ENCODE data around the gene C1orf167. TPM values are rescaled to one million over a fixed set of nuclear protein-coding genes. Genes with fewer than 3 reads are reported as not detected.
A peak's percentile ranks its signal among the peaks of the same experiment; 100 is the strongest.

The C1orf167 gene
- polyA plus RNA-seq (2012; ENCODE audit: low read depth, missing spikeins) = 0.86 TPM

- no peak for TF ChIP-seq POU2F2 (IDR thresholded peaks at IDR 0.05; ENCODE audit: low read depth, low read length)
- FAIRE-seq (no peak), DNase-seq (ENCODE audit: insufficient read length, low spot score) (no peak)
Observed at GRCh38 chr1:11761988-11762406, at the start of gene C1orf167. C1orf167 (plus strand) TSS chr1:11762193; CDS start chr1:11764401, 2,208 bp downstream.

GRCh38 chr1:11712285-11712684 lies 49.7 kb upstream of the C1orf167 start:
- no peak for DNase-seq (ENCODE audit: insufficient read length, low spot score)
- FAIRE-seq = no peak
- TF ChIP-seq TAF1 (IDR thresholded peaks at IDR 0.05; ENCODE audit: low read depth, low read length) = no peak
- no peak for TF ChIP-seq PAX5 (IDR thresholded peaks at IDR 0.05; ENCODE audit: insufficient read depth, low read length, severe bottlenecking)
- TF ChIP-seq POLR2AphosphoS5 (IDR thresholded peaks at IDR 0.05; ENCODE audit: low read depth, low read length) = no peak
- no peak for TF ChIP-seq POU2F2 (IDR thresholded peaks at IDR 0.05; ENCODE audit: low read depth, low read length)
- no peak for TF ChIP-seq POLR2A (IDR thresholded peaks at IDR 0.05; ENCODE audit: low read depth, low read length)
- TF ChIP-seq SPI1 (IDR thresholded peaks at IDR 0.05; ENCODE audit: low read depth, low read length) = no peak

GRCh38 chr1:11713095-11713494 lies 48.9 kb upstream of the C1orf167 start:
- no peak for TF ChIP-seq POLR2AphosphoS5 (IDR thresholded peaks at IDR 0.05; ENCODE audit: low read depth, low read length)
- TF ChIP-seq SPI1 (IDR thresholded peaks at IDR 0.05; ENCODE audit: low read depth, low read length) = no peak
- TF ChIP-seq POLR2A (IDR thresholded peaks at IDR 0.05; ENCODE audit: low read depth, low read length) = no peak
- TF ChIP-seq POU2F2 (IDR thresholded peaks at IDR 0.05; ENCODE audit: low read depth, low read length) = no peak
- TF ChIP-seq PAX5 (IDR thresholded peaks at IDR 0.05; ENCODE audit: insufficient read depth, low read length, severe bottlenecking) = no peak
- TF ChIP-seq TAF1 (IDR thresholded peaks at IDR 0.05; ENCODE audit: low read depth, low read length) = no peak
- no peak for FAIRE-seq
- DNase-seq (ENCODE audit: insufficient read length, low spot score) = no peak

GRCh38 chr1:11714831-11715575 lies 47.0 kb upstream of the C1orf167 start:
- DNase-seq (ENCODE audit: insufficient read length, low spot score) (no peak), FAIRE-seq (no peak)
- TF ChIP-seq POLR2AphosphoS5 (IDR thresholded peaks at IDR 0.05; ENCODE audit: low read depth, low read length) (no peak), SPI1 (IDR thresholded peaks at IDR 0.05; ENCODE audit: low read depth, low read length) (no peak), POU2F2 (IDR thresholded peaks at IDR 0.05; ENCODE audit: low read depth, low read length) (no peak), PAX5 (IDR thresholded peaks at IDR 0.05; ENCODE audit: insufficient read depth, low read length, severe bottlenecking) (no peak), POLR2A (IDR thresholded peaks at IDR 0.05; ENCODE audit: low read depth, low read length) (no peak), TAF1 (IDR thresholded peaks at IDR 0.05; ENCODE audit: low read depth, low read length) (no peak)

- FAIRE-seq = peak; percentile 94
Observed at GRCh38 chr1:11719313-11720032, 42.5 kb upstream of the C1orf167 start.

GRCh38 chr1:11720033-11720376 lies 42.0 kb upstream of the C1orf167 start:
- no peak for FAIRE-seq
- no peak for DNase-seq (ENCODE audit: insufficient read length, low spot score)
- no peak for TF ChIP-seq POLR2A (IDR thresholded peaks at IDR 0.05; ENCODE audit: low read depth, low read length)
- TF ChIP-seq SPI1 (IDR thresholded peaks at IDR 0.05; ENCODE audit: low read depth, low read length) = no peak
- no peak for TF ChIP-seq PAX5 (IDR thresholded peaks at IDR 0.05; ENCODE audit: insufficient read depth, low read length, severe bottlenecking)
- no peak for TF ChIP-seq POLR2AphosphoS5 (IDR thresholded peaks at IDR 0.05; ENCODE audit: low read depth, low read length)
- no peak for TF ChIP-seq TAF1 (IDR thresholded peaks at IDR 0.05; ENCODE audit: low read depth, low read length)
- TF ChIP-seq POU2F2 (IDR thresholded peaks at IDR 0.05; ENCODE audit: low read depth, low read length) = no peak

More at GRCh38 chr1:11719313-11720032, 42.5 kb upstream of the C1orf167 start:
- TF ChIP-seq POLR2AphosphoS5 (IDR thresholded peaks at IDR 0.05; ENCODE audit: low read depth, low read length) (no peak), SPI1 (IDR thresholded peaks at IDR 0.05; ENCODE audit: low read depth, low read length) (no peak), TAF1 (IDR thresholded peaks at IDR 0.05; ENCODE audit: low read depth, low read length) (peak; percentile 27; the same call in 1 of the 2 replicates)
- peak; percentile 68 for DNase-seq (ENCODE audit: insufficient read length, low spot score)

- no peak for DNase-seq (ENCODE audit: insufficient read length, low spot score)
- no peak for FAIRE-seq
- no peak for TF ChIP-seq SPI1 (IDR thresholded peaks at IDR 0.05; ENCODE audit: low read depth, low read length)
- TF ChIP-seq POU2F2 (IDR thresholded peaks at IDR 0.05; ENCODE audit: low read depth, low read length) = no peak
- no peak for TF ChIP-seq PAX5 (IDR thresholded peaks at IDR 0.05; ENCODE audit: insufficient read depth, low read length, severe bottlenecking)
- TF ChIP-seq POLR2A (IDR thresholded peaks at IDR 0.05; ENCODE audit: low read depth, low read length) = no peak
- TF ChIP-seq TAF1 (IDR thresholded peaks at IDR 0.05; ENCODE audit: low read depth, low read length) = no peak
- no peak for TF ChIP-seq POLR2AphosphoS5 (IDR thresholded peaks at IDR 0.05; ENCODE audit: low read depth, low read length)
Observed at GRCh38 chr1:11720525-11720924, 41.5 kb upstream of the C1orf167 start.

GRCh38 chr1:11721311-11721710 lies 40.7 kb upstream of the C1orf167 start:
- DNase-seq (ENCODE audit: insufficient read length, low spot score) = no peak
- TF ChIP-seq POLR2AphosphoS5 (IDR thresholded peaks at IDR 0.05; ENCODE audit: low read depth, low read length) (no peak), PAX5 (IDR thresholded peaks at IDR 0.05; ENCODE audit: insufficient read depth, low read length, severe bottlenecking) (no peak), POU2F2 (IDR thresholded peaks at IDR 0.05; ENCODE audit: low read depth, low read length) (no peak), POLR2A (IDR thresholded peaks at IDR 0.05; ENCODE audit: low read depth, low read length) (no peak), SPI1 (IDR thresholded peaks at IDR 0.05; ENCODE audit: low read depth, low read length) (no peak), TAF1 (IDR thresholded peaks at IDR 0.05; ENCODE audit: low read depth, low read length) (no peak)
- FAIRE-seq = no peak

- TF ChIP-seq POLR2AphosphoS5 (IDR thresholded peaks at IDR 0.05; ENCODE audit: low read depth, low read length) = no peak
- no peak for TF ChIP-seq POLR2A (IDR thresholded peaks at IDR 0.05; ENCODE audit: low read depth, low read length)
- no peak for TF ChIP-seq SPI1 (IDR thresholded peaks at IDR 0.05; ENCODE audit: low read depth, low read length)
- TF ChIP-seq POU2F2 (IDR thresholded peaks at IDR 0.05; ENCODE audit: low read depth, low read length) = no peak
- no peak for TF ChIP-seq PAX5 (IDR thresholded peaks at IDR 0.05; ENCODE audit: insufficient read depth, low read length, severe bottlenecking)
- no peak for TF ChIP-seq TAF1 (IDR thresholded peaks at IDR 0.05; ENCODE audit: low read depth, low read length)
- DNase-seq (ENCODE audit: insufficient read length, low spot score) = no peak
- no peak for FAIRE-seq
Observed at GRCh38 chr1:11722538-11722937, 39.5 kb upstream of the C1orf167 start.

Data from GM12891 (cell line).